K562 (cell line): ENCODE data around the gene POLR1H. TPM values are rescaled to one million over a fixed set of nuclear protein-coding genes. Genes with fewer than 3 reads are reported as not detected.

ENCODE experiments used
- CBX3 ChIP-seq, 2 experiments: IDR thresholded peaks; 1 replicate in 1 of 2; 2 replicates in 1 of 2; pipeline ENCODE4 v1.6.1; 2012; ENCODE audit warnings: inconsistent platforms in 2 of 2, low read length in 2 of 2, borderline replicate concordance in 1 of 2, control low read depth in 1 of 2
- NCOA6 ChIP-seq: fragments of 450-650 bp; IDR thresholded peaks from 2 replicates; pipeline ENCODE4 v1.6.1; 2017; ENCODE audit warnings: mild to moderate bottlenecking
- NCOR1 ChIP-seq: fragments of 450-650 bp; IDR thresholded peaks from 2 replicates; pipeline ENCODE4 v1.6.1; 2016; ENCODE audit warnings: mild to moderate bottlenecking, moderate library complexity
- ZBTB1 ChIP-seq: sonication (generic); formaldehyde crosslinking; IDR thresholded peaks from 2 replicates; pipeline ENCODE4 v1.8.1; 2023; ENCODE audit warnings: missing genetic modification reagents, low read depth, mild to moderate bottlenecking, borderline replicate concordance
- ZBTB8A ChIP-seq: fragments of 450-650 bp; IDR thresholded peaks from 2 replicates; pipeline ENCODE4 v1.6.1; 2018; ENCODE audit warnings: mild to moderate bottlenecking, moderate library complexity; ENCODE audit not compliant: partially characterized antibody
- ZNF133 ChIP-seq: fragments of 250-450 bp; sonication (Bioruptor Pico); IDR thresholded peaks from 2 replicates; pipeline ENCODE4 v1.4.0; 2020; ENCODE audit warnings: mild to moderate bottlenecking
- ZNF184 ChIP-seq: sonication (generic); formaldehyde crosslinking; IDR thresholded peaks from 2 replicates; pipeline ENCODE4 v1.5.0; 2020; ENCODE audit warnings: missing genetic modification reagents
- polyA plus RNA-seq, 8 experiments: library from polyadenylated mRNA; depleted of rRNA in 4 of 8; stranded (reverse) in 5 of 8; unstranded in 3 of 8; fragments of >200 nt; fragmentation: Nextera tagmentation in 2 of 8; fragmentation: Illumina TruSeq in 1 of 8; extraction: Ambion mirVana in 2 of 8; extraction: Trizol in 1 of 8; gene quantifications; 2 replicates each; pipeline versions ENCODE4 v1.2.1 to v1.2.3, GENCODE V29; 2011 to 2014; ENCODE audit warnings: inconsistent platforms in 1 of 8, missing spikeins in 1 of 8
- total RNA-seq, 7 experiments: library from RNA; depleted of rRNA in 6 of 7; stranded (reverse); fragments of >200 nt in 6 of 7; fragmentation: Illumina TruSeq in 2 of 7; extraction: Trizol in 2 of 7; gene quantifications; 2 replicates each; pipeline versions ENCODE4 v1.2.1 to v1.2.3, GENCODE V29; 2011 to 2021; ENCODE audit warnings: low replicate concordance in 1 of 7
- TF ChIP-seq, protein P1 (sequence below): fragments of 250-450 bp; sonication (Bioruptor Pico); IDR thresholded peaks from 2 replicates; pipeline ENCODE4 v1.4.0; 2020; ENCODE audit warnings: mild to moderate bottlenecking, moderate library complexity
- TF ChIP-seq, protein P2 (sequence below): sonication (generic); formaldehyde crosslinking; IDR thresholded peaks from 2 replicates; pipeline ENCODE4 v1.8.0; 2022; ENCODE audit warnings: missing genetic modification reagents, mild to moderate bottlenecking, borderline replicate concordance
- TF ChIP-seq, protein P3 (sequence below): fragments of 150-350 bp; conservative IDR thresholded peaks from 2 replicates; pipeline ENCODE4 v1.6.1; 2014; ENCODE audit warnings: low read length
- TF ChIP-seq, protein P4 (sequence below), 2 experiments: IDR thresholded peaks in 1 of 2; conservative IDR thresholded peaks in 1 of 2; 2 replicates each; pipeline ENCODE4 v1.6.1; 2016; ENCODE audit warnings: low read depth in 2 of 2, mild to moderate bottlenecking in 1 of 2, missing compliant biosample characterization in 1 of 2, missing genetic modification characterization in 1 of 2, moderate library complexity in 1 of 2
- TF ChIP-seq, protein P5 (sequence below): fragments of 250-450 bp; sonication (Bioruptor Pico); IDR thresholded peaks from 2 replicates; pipeline ENCODE4 v1.5.0; 2021
- TF ChIP-seq, protein P6 (sequence below): fragments of 450-650 bp; conservative IDR thresholded peaks from 2 replicates; pipeline ENCODE4 v1.6.1; 2016; ENCODE audit warnings: missing genetic modification characterization, low read depth, mild to moderate bottlenecking, control low read depth, missing compliant biosample characterization

The POLR1H gene
- total and polyA plus RNA-seq, 9 of the 15 experiments (the other 6 are each of a cell fraction or from before 2014, with no cell fraction given): 92.2 to 333 (median 143) TPM

DNA sequence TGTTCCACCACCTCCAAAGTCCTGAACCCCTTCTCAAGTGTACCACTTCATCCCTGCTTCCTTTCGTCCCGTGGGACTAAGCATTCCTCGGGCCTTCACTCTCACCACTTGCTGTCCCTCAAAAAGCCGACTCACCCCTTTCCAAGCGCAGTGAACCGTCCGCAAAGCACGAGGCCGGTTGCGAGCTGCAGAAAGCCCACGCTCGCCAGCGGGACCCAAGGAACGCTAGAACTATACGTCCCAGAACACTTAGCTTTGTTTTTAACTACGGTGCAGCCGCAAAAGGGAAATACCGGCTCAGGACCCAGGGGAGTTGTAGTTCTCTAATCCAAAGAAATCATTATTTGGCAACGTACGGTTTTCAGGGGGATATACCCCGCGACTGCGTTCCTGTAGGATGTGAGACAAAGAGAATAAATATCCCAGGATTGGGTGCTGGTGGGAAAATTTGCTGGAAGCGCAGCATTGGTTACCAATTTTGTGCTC is 416 bp upstream of the POLR1H start (continued):
- TF ChIP-seq CBX3 (IDR thresholded peaks at IDR 0.05; ENCODE audit: borderline replicate concordance in 1 of 2, low read length in 2 of 2) (0 out of 3 replicates have a peak, but pooled peaks of 1 of the 2 experiments have one; percentile 10), ZBTB1 (no peak), NCOA6 (no peak), ZNF184 (CRISPR knock-in tag) (no peak), ZNF133 (no peak), NCOR1 (no peak), ZBTB8A (no peak)
- TF ChIP-seq, protein P1, sequence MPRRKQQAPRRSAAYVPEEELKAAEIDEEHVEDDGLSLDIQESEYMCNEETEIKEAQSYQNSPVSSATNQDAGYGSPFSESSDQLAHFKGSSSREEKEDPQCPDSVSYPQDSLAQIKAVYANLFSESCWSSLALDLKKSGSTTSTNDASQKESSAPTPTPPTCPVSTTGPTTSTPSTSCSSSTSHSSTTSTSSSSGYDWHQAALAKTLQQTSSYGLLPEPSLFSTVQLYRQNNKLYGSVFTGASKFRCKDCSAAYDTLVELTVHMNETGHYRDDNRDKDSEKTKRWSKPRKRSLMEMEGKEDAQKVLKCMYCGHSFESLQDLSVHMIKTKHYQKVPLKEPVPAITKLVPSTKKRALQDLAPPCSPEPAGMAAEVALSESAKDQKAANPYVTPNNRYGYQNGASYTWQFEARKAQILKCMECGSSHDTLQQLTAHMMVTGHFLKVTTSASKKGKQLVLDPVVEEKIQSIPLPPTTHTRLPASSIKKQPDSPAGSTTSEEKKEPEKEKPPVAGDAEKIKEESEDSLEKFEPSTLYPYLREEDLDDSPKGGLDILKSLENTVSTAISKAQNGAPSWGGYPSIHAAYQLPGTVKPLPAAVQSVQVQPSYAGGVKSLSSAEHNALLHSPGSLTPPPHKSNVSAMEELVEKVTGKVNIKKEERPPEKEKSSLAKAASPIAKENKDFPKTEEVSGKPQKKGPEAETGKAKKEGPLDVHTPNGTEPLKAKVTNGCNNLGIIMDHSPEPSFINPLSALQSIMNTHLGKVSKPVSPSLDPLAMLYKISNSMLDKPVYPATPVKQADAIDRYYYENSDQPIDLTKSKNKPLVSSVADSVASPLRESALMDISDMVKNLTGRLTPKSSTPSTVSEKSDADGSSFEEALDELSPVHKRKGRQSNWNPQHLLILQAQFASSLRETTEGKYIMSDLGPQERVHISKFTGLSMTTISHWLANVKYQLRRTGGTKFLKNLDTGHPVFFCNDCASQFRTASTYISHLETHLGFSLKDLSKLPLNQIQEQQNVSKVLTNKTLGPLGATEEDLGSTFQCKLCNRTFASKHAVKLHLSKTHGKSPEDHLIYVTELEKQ (CRISPR knock-in tag): no peak
- TF ChIP-seq, protein P2, sequence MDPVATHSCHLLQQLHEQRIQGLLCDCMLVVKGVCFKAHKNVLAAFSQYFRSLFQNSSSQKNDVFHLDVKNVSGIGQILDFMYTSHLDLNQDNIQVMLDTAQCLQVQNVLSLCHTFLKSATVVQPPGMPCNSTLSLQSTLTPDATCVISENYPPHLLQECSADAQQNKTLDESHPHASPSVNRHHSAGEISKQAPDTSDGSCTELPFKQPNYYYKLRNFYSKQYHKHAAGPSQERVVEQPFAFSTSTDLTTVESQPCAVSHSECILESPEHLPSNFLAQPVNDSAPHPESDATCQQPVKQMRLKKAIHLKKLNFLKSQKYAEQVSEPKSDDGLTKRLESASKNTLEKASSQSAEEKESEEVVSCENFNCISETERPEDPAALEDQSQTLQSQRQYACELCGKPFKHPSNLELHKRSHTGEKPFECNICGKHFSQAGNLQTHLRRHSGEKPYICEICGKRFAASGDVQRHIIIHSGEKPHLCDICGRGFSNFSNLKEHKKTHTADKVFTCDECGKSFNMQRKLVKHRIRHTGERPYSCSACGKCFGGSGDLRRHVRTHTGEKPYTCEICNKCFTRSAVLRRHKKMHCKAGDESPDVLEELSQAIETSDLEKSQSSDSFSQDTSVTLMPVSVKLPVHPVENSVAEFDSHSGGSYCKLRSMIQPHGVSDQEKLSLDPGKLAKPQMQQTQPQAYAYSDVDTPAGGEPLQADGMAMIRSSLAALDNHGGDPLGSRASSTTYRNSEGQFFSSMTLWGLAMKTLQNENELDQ (CRISPR knock-in tag): 0 out of 2 replicates have a peak, but pooled peaks have one; percentile 5
- TF ChIP-seq, protein P3, sequence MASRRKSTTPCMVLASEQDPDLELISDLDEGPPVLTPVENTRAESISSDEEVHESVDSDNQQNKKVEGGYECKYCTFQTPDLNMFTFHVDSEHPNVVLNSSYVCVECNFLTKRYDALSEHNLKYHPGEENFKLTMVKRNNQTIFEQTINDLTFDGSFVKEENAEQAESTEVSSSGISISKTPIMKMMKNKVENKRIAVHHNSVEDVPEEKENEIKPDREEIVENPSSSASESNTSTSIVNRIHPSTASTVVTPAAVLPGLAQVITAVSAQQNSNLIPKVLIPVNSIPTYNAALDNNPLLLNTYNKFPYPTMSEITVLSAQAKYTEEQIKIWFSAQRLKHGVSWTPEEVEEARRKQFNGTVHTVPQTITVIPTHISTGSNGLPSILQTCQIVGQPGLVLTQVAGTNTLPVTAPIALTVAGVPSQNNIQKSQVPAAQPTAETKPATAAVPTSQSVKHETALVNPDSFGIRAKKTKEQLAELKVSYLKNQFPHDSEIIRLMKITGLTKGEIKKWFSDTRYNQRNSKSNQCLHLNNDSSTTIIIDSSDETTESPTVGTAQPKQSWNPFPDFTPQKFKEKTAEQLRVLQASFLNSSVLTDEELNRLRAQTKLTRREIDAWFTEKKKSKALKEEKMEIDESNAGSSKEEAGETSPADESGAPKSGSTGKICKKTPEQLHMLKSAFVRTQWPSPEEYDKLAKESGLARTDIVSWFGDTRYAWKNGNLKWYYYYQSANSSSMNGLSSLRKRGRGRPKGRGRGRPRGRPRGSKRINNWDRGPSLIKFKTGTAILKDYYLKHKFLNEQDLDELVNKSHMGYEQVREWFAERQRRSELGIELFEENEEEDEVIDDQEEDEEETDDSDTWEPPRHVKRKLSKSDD: no peak
- TF ChIP-seq, protein P4, sequence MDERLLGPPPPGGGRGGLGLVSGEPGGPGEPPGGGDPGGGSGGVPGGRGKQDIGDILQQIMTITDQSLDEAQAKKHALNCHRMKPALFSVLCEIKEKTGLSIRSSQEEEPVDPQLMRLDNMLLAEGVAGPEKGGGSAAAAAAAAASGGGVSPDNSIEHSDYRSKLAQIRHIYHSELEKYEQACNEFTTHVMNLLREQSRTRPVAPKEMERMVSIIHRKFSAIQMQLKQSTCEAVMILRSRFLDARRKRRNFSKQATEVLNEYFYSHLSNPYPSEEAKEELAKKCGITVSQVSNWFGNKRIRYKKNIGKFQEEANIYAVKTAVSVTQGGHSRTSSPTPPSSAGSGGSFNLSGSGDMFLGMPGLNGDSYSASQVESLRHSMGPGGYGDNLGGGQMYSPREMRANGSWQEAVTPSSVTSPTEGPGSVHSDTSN (CRISPR knock-in tag; IDR thresholded peaks at IDR 0.05; ENCODE audit: low read depth): no peak
- TF ChIP-seq, protein P4 (tag; conservative IDR thresholded peaks at IDR 0.05; ENCODE audit: low read depth): no peak
- TF ChIP-seq, protein P5, sequence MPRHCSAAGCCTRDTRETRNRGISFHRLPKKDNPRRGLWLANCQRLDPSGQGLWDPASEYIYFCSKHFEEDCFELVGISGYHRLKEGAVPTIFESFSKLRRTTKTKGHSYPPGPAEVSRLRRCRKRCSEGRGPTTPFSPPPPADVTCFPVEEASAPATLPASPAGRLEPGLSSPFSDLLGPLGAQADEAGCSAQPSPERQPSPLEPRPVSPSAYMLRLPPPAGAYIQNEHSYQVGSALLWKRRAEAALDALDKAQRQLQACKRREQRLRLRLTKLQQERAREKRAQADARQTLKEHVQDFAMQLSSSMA (CRISPR knock-in tag): no peak
- TF ChIP-seq, protein P6, sequence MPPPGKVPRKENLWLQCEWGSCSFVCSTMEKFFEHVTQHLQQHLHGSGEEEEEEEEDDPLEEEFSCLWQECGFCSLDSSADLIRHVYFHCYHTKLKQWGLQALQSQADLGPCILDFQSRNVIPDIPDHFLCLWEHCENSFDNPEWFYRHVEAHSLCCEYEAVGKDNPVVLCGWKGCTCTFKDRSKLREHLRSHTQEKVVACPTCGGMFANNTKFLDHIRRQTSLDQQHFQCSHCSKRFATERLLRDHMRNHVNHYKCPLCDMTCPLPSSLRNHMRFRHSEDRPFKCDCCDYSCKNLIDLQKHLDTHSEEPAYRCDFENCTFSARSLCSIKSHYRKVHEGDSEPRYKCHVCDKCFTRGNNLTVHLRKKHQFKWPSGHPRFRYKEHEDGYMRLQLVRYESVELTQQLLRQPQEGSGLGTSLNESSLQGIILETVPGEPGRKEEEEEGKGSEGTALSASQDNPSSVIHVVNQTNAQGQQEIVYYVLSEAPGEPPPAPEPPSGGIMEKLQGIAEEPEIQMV (tag): no peak
